ENCODE measurements around the gene CLEC11A.

CLEC11A gene

GRCh38 chr19:50693064-50693975 is 29.8 kb upstream of the CLEC11A start:
- Histone ChIP-seq H3K4me1 (ENCODE audit: control insufficient read depth in 1 of 2, insufficient read depth in 2 of 2, low read length in 2 of 2) (peaks cover 0 to 3% of the 10 kb centered on the region in 2 experiments), H3K79me2 (ENCODE audit: control insufficient read depth, insufficient read depth, low read length, poor library complexity) (no peaks in the 10 kb centered on the region)
- no CpG with 5 or more reads among the region's 23 CpGs for WGBS (ENCODE audit: extremely low coverage, insufficient coverage, insufficient read length)

DNA sequence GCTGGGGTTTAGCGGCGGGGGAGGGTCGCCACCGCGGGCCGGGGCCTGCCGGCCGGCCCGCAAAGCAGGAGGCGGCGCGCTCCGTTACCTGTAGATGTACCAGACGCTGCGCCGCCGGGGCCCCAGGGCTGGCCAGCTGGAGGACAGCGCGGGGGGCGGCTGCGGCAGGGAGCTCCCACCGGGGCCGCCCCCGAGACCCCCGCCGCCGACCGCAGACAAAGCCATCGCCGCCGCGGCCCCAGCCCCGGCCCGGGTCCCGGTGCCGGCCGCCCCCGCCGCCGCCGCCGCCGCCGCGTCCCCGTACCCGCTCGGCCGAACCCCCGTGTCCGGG is 28.4 kb upstream of the CLEC11A start:
- Histone ChIP-seq H3K27ac (ENCODE audit: low read depth, low read length) (no peak overlapping the region), H3K9ac (ENCODE audit: low read length) (no peak overlapping the region), H3K36me3 (ENCODE audit: control insufficient read depth in 1 of 2, insufficient read depth in 2 of 2, low read length in 2 of 2) (no peaks in the 10 kb centered on the region), H3K4me1 (ENCODE audit: control insufficient read depth in 1 of 2, insufficient read depth in 2 of 2, low read length in 2 of 2) (peaks cover 0 to 3% of the 10 kb centered on the region in 2 experiments), H3K23ac (ENCODE audit: low read length) (no peak overlapping the region), H3K18ac (ENCODE audit: low read length) (no peak overlapping the region), H4K12ac (ENCODE audit: low read depth, low read length) (no peak overlapping the region), H2AK5ac (ENCODE audit: low read length) (no peak overlapping the region), H3K14ac (ENCODE audit: low read length) (no peak overlapping the region), H2AFZ (ENCODE audit: insufficient read depth, low read length, poor library complexity) (no peak overlapping the region), H2BK120ac (ENCODE audit: insufficient read depth, low read length, poor library complexity) (no peak overlapping the region), H3K79me2 (ENCODE audit: control insufficient read depth, insufficient read depth, low read length, poor library complexity) (no peaks in the 10 kb centered on the region), H3K79me1 (ENCODE audit: low read length) (no peaks in the 10 kb centered on the region), H2BK12ac (ENCODE audit: low read length) (no peak overlapping the region), H3K4ac (ENCODE audit: low read depth, low read length) (no peak overlapping the region), H3K27me3 (ENCODE audit: insufficient read depth, low read length) (peaks cover 31% of the 10 kb centered on the region), H4K91ac (ENCODE audit: low read depth, low read length) (no peak overlapping the region), H2BK5ac (ENCODE audit: low read depth, low read length, poor library complexity) (no peak overlapping the region), H4K8ac (ENCODE audit: low read depth, low read length) (no peak overlapping the region), H3K9me3 (ENCODE audit: insufficient read depth, low read depth, low read length) (peaks cover 16% of the 10 kb centered on the region), H3K4me2 (ENCODE audit: low read length) (no peak overlapping the region), H3K4me3 (ENCODE audit: low read depth, low read length) (no peak overlapping the region)
- no peak for DNase-seq
- WGBS (ENCODE audit: extremely low coverage, insufficient coverage, insufficient read length) = no CpG with 5 or more reads among the region's 51 CpGs

More at GRCh38 chr19:50693064-50693975, 29.8 kb upstream of the CLEC11A start:
- H3K4me3 ChIP-seq (ENCODE audit: low read depth, low read length) = no peak overlapping the region
- no peaks in the 10 kb centered on the region for H3K79me1 ChIP-seq (ENCODE audit: low read length)
- H3K18ac ChIP-seq (ENCODE audit: low read length) = no peak overlapping the region
- H4K91ac ChIP-seq (ENCODE audit: low read depth, low read length) = no peak overlapping the region
- H4K8ac ChIP-seq (ENCODE audit: low read depth, low read length) = no peak overlapping the region
- H2AFZ ChIP-seq (ENCODE audit: insufficient read depth, low read length, poor library complexity) = no peak overlapping the region
- H3K4me2 ChIP-seq (ENCODE audit: low read length) = no peak overlapping the region
- no peak overlapping the region for H2BK12ac ChIP-seq (ENCODE audit: low read length)
- no peak overlapping the region for H2BK120ac ChIP-seq (ENCODE audit: insufficient read depth, low read length, poor library complexity)
- no peak overlapping the region for H3K9ac ChIP-seq (ENCODE audit: low read length)
- no peak overlapping the region for H2BK5ac ChIP-seq (ENCODE audit: low read depth, low read length, poor library complexity)
- H3K9me3 ChIP-seq (ENCODE audit: insufficient read depth, low read depth, low read length) = peaks cover 20% of the 10 kb centered on the region
- no peaks in the 10 kb centered on the region for H3K36me3 ChIP-seq (ENCODE audit: control insufficient read depth in 1 of 2, insufficient read depth in 2 of 2, low read length in 2 of 2)
- H3K27ac ChIP-seq (ENCODE audit: low read depth, low read length) = no peak overlapping the region
- no peak overlapping the region for H3K14ac ChIP-seq (ENCODE audit: low read length)
- no peak overlapping the region for H3K4ac ChIP-seq (ENCODE audit: low read depth, low read length)
- H2AK5ac ChIP-seq (ENCODE audit: low read length) = no peak overlapping the region
- no peak overlapping the region for H3K23ac ChIP-seq (ENCODE audit: low read length)
- DNase-seq = no peak
- H4K12ac ChIP-seq (ENCODE audit: low read depth, low read length) = no peak overlapping the region
- peaks cover 31% of the 10 kb centered on the region for H3K27me3 ChIP-seq (ENCODE audit: insufficient read depth, low read length)

- Histone ChIP-seq H3K79me1 (ENCODE audit: low read length) (no peaks in the 10 kb centered on the region), H2BK5ac (ENCODE audit: low read depth, low read length, poor library complexity) (no peak overlapping the region), H3K9ac (ENCODE audit: low read length) (no peak overlapping the region), H3K4me2 (ENCODE audit: low read length) (no peak overlapping the region), H3K4ac (ENCODE audit: low read depth, low read length) (no peak overlapping the region), H3K4me1 (ENCODE audit: control insufficient read depth in 1 of 2, insufficient read depth in 2 of 2, low read length in 2 of 2) (peaks cover 0 to 3% of the 10 kb centered on the region in 2 experiments), H3K27ac (ENCODE audit: low read depth, low read length) (no peak overlapping the region), H2AK5ac (ENCODE audit: low read length) (no peak overlapping the region), H2BK120ac (ENCODE audit: insufficient read depth, low read length, poor library complexity) (no peak overlapping the region), H3K36me3 (ENCODE audit: control insufficient read depth in 1 of 2, insufficient read depth in 2 of 2, low read length in 2 of 2) (no peaks in the 10 kb centered on the region), H4K8ac (ENCODE audit: low read depth, low read length) (no peak overlapping the region), H3K9me3 (ENCODE audit: insufficient read depth, low read depth, low read length) (peaks cover 16% of the 10 kb centered on the region), H2AFZ (ENCODE audit: insufficient read depth, low read length, poor library complexity) (no peak overlapping the region), H3K27me3 (ENCODE audit: insufficient read depth, low read length) (peaks cover 29% of the 10 kb centered on the region), H4K12ac (ENCODE audit: low read depth, low read length) (no peak overlapping the region), H3K23ac (ENCODE audit: low read length) (no peak overlapping the region), H4K91ac (ENCODE audit: low read depth, low read length) (no peak overlapping the region), H3K14ac (ENCODE audit: low read length) (no peak overlapping the region), H3K4me3 (ENCODE audit: low read depth, low read length) (no peak overlapping the region), H3K79me2 (ENCODE audit: control insufficient read depth, insufficient read depth, low read length, poor library complexity) (no peaks in the 10 kb centered on the region), H2BK12ac (ENCODE audit: low read length) (no peak overlapping the region), H3K18ac (ENCODE audit: low read length) (no peak overlapping the region)
- DNase-seq = peak in 1 of 2 donors; percentile 33
- WGBS (ENCODE audit: extremely low coverage, insufficient coverage, insufficient read length) = no CpG with 5 or more reads among the region's 81 CpGs
Observed at GRCh38 chr19:50695251-50696093, 27.7 kb upstream of the CLEC11A start.

DNA sequence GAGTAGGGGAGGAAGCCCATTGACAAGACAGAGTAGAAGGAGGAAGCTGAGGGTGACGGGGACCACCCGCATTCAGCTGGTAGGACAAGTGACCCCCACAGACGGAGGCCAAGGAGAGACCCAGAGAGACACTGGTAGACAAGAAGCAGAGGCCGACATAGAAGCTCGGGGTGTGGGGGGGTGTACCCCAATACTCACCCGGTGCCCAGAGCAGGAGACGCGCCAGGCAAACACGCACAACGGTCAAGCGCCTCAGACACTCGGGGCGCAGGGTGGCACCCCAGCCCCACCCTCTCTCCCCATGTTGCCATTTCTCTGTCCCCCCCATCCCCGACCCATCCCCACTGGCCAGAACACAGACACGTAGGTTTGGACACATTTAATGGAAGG is 27.1 kb upstream of the CLEC11A start:
- H3K4me2 ChIP-seq (ENCODE audit: low read length) = no peak overlapping the region
- no peak overlapping the region for H2AK5ac ChIP-seq (ENCODE audit: low read length)
- no peak overlapping the region for H3K4ac ChIP-seq (ENCODE audit: low read depth, low read length)

More for the DNA sequence above, 27.1 kb upstream of the CLEC11A start:
- H2BK120ac ChIP-seq (ENCODE audit: insufficient read depth, low read length, poor library complexity) = no peak overlapping the region
- no peak overlapping the region for H4K91ac ChIP-seq (ENCODE audit: low read depth, low read length)
- H3K9me3 ChIP-seq (ENCODE audit: insufficient read depth, low read depth, low read length) = peaks cover 16% of the 10 kb centered on the region
- no peak for DNase-seq
- H3K27ac ChIP-seq (ENCODE audit: low read depth, low read length) = no peak overlapping the region
- H3K79me1 ChIP-seq (ENCODE audit: low read length) = no peaks in the 10 kb centered on the region
- H3K9ac ChIP-seq (ENCODE audit: low read length) = no peak overlapping the region
- no peak overlapping the region for H3K18ac ChIP-seq (ENCODE audit: low read length)
- no peak overlapping the region for H3K23ac ChIP-seq (ENCODE audit: low read length)
- no peaks in the 10 kb centered on the region for H3K79me2 ChIP-seq (ENCODE audit: control insufficient read depth, insufficient read depth, low read length, poor library complexity)
- no CpG with 5 or more reads among the region's 15 CpGs for WGBS (ENCODE audit: extremely low coverage, insufficient coverage, insufficient read length)
- H3K14ac ChIP-seq (ENCODE audit: low read length) = no peak overlapping the region
- H2BK5ac ChIP-seq (ENCODE audit: low read depth, low read length, poor library complexity) = no peak overlapping the region
- no peak overlapping the region for H2BK12ac ChIP-seq (ENCODE audit: low read length)
- no peak overlapping the region for H4K12ac ChIP-seq (ENCODE audit: low read depth, low read length)
- H3K4me1 ChIP-seq (ENCODE audit: control insufficient read depth in 1 of 2, insufficient read depth in 2 of 2, low read length in 2 of 2) = peaks cover 0 to 3% of the 10 kb centered on the region in 2 experiments
- H2AFZ ChIP-seq (ENCODE audit: insufficient read depth, low read length, poor library complexity) = no peak overlapping the region
- H3K4me3 ChIP-seq (ENCODE audit: low read depth, low read length) = no peak overlapping the region
- H4K8ac ChIP-seq (ENCODE audit: low read depth, low read length) = no peak overlapping the region
- H3K27me3 ChIP-seq (ENCODE audit: insufficient read depth, low read length) = peaks cover 28% of the 10 kb centered on the region
- H3K36me3 ChIP-seq (ENCODE audit: control insufficient read depth in 1 of 2, insufficient read depth in 2 of 2, low read length in 2 of 2) = no peaks in the 10 kb centered on the region
